Smooth muscle cell (in vitro differentiated cells): ENCODE results near the gene SLIT3. TPM values are rescaled to one million over a fixed set of nuclear protein-coding genes. Genes with fewer than 3 reads are reported as not detected.
A peak's percentile ranks its signal among the peaks of the same experiment; 100 is the strongest.

ENCODE experiments used
- DNase-seq: peaks from one replicate; lab custom pipeline; 2025; ENCODE audit not compliant: unreplicated experiment; lab: John Stamatoyannopoulos, UW
- H2AFZ ChIP-seq: fragments of 200-600 bp; sonication (generic); 2 replicates; pipeline ENCODE4 v1.6.0; 2016; ENCODE audit warnings: antibody characterized with exemption, low read depth, mild to moderate bottlenecking
- H3F3A ChIP-seq: fragments of 200-600 bp; sonication (generic); 2 replicates; pipeline ENCODE4 v1.6.0; 2017; ENCODE audit warnings: antibody characterized with exemption, low read depth
- H3K27ac ChIP-seq: fragments of 200-600 bp; sonication (generic); 2 replicates; pipeline ENCODE4 v1.5.1; 2016; ENCODE audit warnings: low read depth, mild to moderate bottlenecking
- H3K27me3 ChIP-seq: fragments of 200-600 bp; sonication (generic); 2 replicates; pipeline ENCODE4 v1.6.1; 2016; ENCODE audit warnings: low read depth, mild to moderate bottlenecking
- H3K36me3 ChIP-seq: fragments of 200-600 bp; sonication (generic); 2 replicates; pipeline ENCODE4 v1.5.1; 2016; ENCODE audit warnings: low read depth
- H3K4me1 ChIP-seq: fragments of 200-600 bp; sonication (generic); 2 replicates; pipeline ENCODE4 v1.5.1; 2016; ENCODE audit warnings: low read depth
- H3K4me2 ChIP-seq: fragments of 200-600 bp; sonication (generic); 2 replicates; pipeline ENCODE4 v1.6.0; 2016; ENCODE audit warnings: mild to moderate bottlenecking
- H3K4me3 ChIP-seq: fragments of 200-600 bp; sonication (generic); 2 replicates; pipeline ENCODE4 v1.5.1; 2016; ENCODE audit warnings: mild to moderate bottlenecking
- H3K79me2 ChIP-seq: fragments of 200-600 bp; sonication (generic); 2 replicates; pipeline ENCODE4 v1.6.0; 2016; ENCODE audit warnings: low read depth, mild to moderate bottlenecking
- H3K9ac ChIP-seq: fragments of 200-600 bp; sonication (generic); 2 replicates; pipeline ENCODE4 v1.6.0; 2016; ENCODE audit warnings: low read depth
- H3K9me3 ChIP-seq: fragments of 200-600 bp; sonication (generic); replicated peaks from 2 replicates; pipeline ENCODE4 v1.5.1; 2016; ENCODE audit warnings: low read depth
- H4K20me1 ChIP-seq: fragments of 200-600 bp; sonication (generic); 2 replicates; pipeline ENCODE4 v1.6.0; 2016; ENCODE audit warnings: low read depth
- CTCF ChIP-seq: fragments of 200-600 bp; sonication (generic); IDR thresholded peaks from 2 replicates; pipeline ENCODE4 v1.5.1; 2017; ENCODE audit warnings: borderline replicate concordance, mild to moderate bottlenecking, antibody characterized with exemption; ENCODE audit not compliant: insufficient read depth, poor library complexity, severe bottlenecking
- WGBS: methylation state at CpG from one replicate; pipeline ENCODE4 v1.1.7; 2016; ENCODE audit warnings: low lambda C conversion rate; 5-methylcytosine and 5-hydroxymethylcytosine counted together
- polyA plus RNA-seq: library from polyadenylated mRNA; unstranded; fragments of >200 nt; fragmentation: Nextera tagmentation; extraction: Ambion mirVana; gene quantifications from 2 replicates; pipeline ENCODE4 v1.2.1, GENCODE V29; 2016
- total RNA-seq: library from RNA; depleted of rRNA; stranded (reverse); fragments of >200 nt; gene quantifications from 2 replicates; pipeline ENCODE4 v1.2.3, GENCODE V29; 2014

Gene SLIT3
- total and polyA plus RNA-seq, 2 experiments from 2014 or later, result 25.4 to 29.5 TPM

- Histone ChIP-seq H3K9me3 (no peaks in the 10 kb centered on the region), H4K20me1 (no peaks in the 10 kb centered on the region), H3F3A (peaks cover 22% of the 10 kb centered on the region), H3K79me2 (no peaks in the 10 kb centered on the region), H3K27me3 (no peaks in the 10 kb centered on the region), H3K4me1 (peaks cover 7% of the 10 kb centered on the region), H2AFZ (no peak overlapping the region), H3K4me3 (no peak overlapping the region), H3K27ac (peak overlapping the region; percentile 74), H3K36me3 (no peaks in the 10 kb centered on the region), H3K4me2 (no peak overlapping the region), H3K9ac (no peak overlapping the region)
- DNase-seq, result no peak
- no peak for TF ChIP-seq CTCF
- WGBS, result 90% methylated on average over 7 of the region's 7 CpGs
Observed at GRCh38 chr5:168936511-168936910, 364.4 kb downstream of the SLIT3 start.

- Histone ChIP-seq H3K4me2 (peak overlapping the region; percentile 12), H3K79me2 (no peaks in the 10 kb centered on the region), H4K20me1 (no peaks in the 10 kb centered on the region), H3K4me3 (no peak overlapping the region), H3K27me3 (no peaks in the 10 kb centered on the region), H3K9me3 (no peaks in the 10 kb centered on the region), H3K9ac (no peak overlapping the region), H3K36me3 (no peaks in the 10 kb centered on the region), H3K27ac (peak overlapping the region; percentile 74), H3K4me1 (peaks cover 7% of the 10 kb centered on the region), H2AFZ (no peak overlapping the region), H3F3A (peaks cover 17% of the 10 kb centered on the region)
- 54% methylated on average over 2 of the region's 2 CpGs for WGBS
- no peak for DNase-seq
- no peak for TF ChIP-seq CTCF
Observed at GRCh38 chr5:168935183-168935582, 365.8 kb downstream of the SLIT3 start.

GRCh38 chr5:168934169-168934568 lies 366.8 kb downstream of the SLIT3 start:
- H3K4me1 ChIP-seq, result peaks cover 7% of the 10 kb centered on the region
- no peaks in the 10 kb centered on the region for H4K20me1 ChIP-seq
- peaks cover 17% of the 10 kb centered on the region for H3F3A ChIP-seq
- H3K9me3 ChIP-seq, result no peaks in the 10 kb centered on the region
- H3K36me3 ChIP-seq, result no peaks in the 10 kb centered on the region
- 71% methylated on average over 3 of the region's 3 CpGs for WGBS
- H3K4me3 ChIP-seq, result no peak overlapping the region
- no peak for TF ChIP-seq CTCF
- H2AFZ ChIP-seq, result no peak overlapping the region
- no peak for DNase-seq
- H3K4me2 ChIP-seq, result peak overlapping the region; percentile 42
- H3K79me2 ChIP-seq, result no peaks in the 10 kb centered on the region
- H3K27me3 ChIP-seq, result no peaks in the 10 kb centered on the region
- H3K27ac ChIP-seq, result peak overlapping the region; percentile 46
- no peak overlapping the region for H3K9ac ChIP-seq

GRCh38 chr5:168932400-168933189 lies 368.3 kb downstream of the SLIT3 start:
- Histone ChIP-seq H3F3A (peaks cover 17% of the 10 kb centered on the region), H3K36me3 (no peaks in the 10 kb centered on the region), H3K9ac (no peak overlapping the region), H4K20me1 (no peaks in the 10 kb centered on the region), H2AFZ (no peak overlapping the region), H3K9me3 (no peaks in the 10 kb centered on the region), H3K4me3 (no peak overlapping the region), H3K27me3 (no peaks in the 10 kb centered on the region), H3K27ac (peak overlapping the region; percentile 73), H3K79me2 (no peaks in the 10 kb centered on the region), H3K4me1 (peaks cover 7% of the 10 kb centered on the region), H3K4me2 (no peak overlapping the region)
- no peak for TF ChIP-seq CTCF
- no peak for DNase-seq
- WGBS, result 85% methylated on average over 10 of the region's 10 CpGs
